GM19099 (cell line): ENCODE measurements around the gene IL6R.

Experiments
- POLR2A ChIP-seq: IDR thresholded peaks from 3 replicates; pipeline ENCODE4 v1.6.1; 2011; ENCODE audit warnings: low read depth; ENCODE audit not compliant: insufficient read length; ENCODE audit errors: extremely low read depth

Gene IL6R

DNA sequence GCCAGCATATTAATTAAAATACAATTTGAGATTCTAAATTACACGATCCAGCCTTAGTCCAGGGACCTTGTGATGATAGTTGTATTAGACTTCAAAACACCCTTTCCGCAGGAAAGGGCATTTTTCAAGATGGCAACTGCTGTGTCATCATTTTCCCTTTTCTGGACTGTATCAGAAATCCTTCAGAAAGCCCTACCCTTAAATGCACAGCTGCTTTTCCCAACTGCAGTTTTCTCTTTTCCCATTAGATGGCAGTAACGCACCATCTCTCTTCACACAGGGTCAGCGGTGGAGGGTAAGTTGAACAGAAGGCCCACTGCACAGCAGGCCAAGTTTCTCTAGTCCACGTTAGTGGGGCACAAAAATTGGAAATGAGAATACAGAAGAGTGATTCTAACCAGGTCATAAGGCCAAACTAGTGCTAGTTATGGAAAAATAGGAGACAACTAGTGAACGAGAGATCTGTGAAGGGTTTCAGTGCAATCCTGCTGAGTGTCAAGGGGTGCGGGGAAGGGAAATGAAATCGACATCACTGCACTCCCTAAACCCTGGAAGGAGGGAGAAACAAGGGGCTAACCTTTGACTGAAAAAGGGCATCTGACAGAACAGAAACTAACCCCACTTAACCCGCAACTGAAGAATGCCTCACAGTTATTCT is 74.8 kb downstream of the IL6R start:
- TF ChIP-seq POLR2A = no peak

DNA sequence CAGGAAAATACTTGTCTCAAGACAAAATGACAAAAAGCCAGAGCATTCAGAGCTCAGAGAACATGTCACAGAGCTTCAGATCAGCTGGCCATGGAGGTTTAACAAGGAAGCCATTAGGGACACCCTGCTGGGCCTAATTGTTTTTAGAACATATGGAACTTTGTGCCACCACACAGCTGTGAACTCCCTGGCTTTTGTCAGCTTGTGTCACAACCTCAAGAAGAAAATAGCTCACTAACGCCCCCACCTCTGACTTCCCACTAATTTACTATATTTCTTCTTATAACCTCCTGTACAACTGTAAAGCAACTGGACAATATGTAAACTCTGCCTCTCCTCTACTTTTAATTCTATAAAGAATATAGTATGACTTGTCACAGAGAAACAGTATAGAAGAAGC is 75.9 kb downstream of the IL6R start:
- TF ChIP-seq POLR2A = no peak

DNA sequence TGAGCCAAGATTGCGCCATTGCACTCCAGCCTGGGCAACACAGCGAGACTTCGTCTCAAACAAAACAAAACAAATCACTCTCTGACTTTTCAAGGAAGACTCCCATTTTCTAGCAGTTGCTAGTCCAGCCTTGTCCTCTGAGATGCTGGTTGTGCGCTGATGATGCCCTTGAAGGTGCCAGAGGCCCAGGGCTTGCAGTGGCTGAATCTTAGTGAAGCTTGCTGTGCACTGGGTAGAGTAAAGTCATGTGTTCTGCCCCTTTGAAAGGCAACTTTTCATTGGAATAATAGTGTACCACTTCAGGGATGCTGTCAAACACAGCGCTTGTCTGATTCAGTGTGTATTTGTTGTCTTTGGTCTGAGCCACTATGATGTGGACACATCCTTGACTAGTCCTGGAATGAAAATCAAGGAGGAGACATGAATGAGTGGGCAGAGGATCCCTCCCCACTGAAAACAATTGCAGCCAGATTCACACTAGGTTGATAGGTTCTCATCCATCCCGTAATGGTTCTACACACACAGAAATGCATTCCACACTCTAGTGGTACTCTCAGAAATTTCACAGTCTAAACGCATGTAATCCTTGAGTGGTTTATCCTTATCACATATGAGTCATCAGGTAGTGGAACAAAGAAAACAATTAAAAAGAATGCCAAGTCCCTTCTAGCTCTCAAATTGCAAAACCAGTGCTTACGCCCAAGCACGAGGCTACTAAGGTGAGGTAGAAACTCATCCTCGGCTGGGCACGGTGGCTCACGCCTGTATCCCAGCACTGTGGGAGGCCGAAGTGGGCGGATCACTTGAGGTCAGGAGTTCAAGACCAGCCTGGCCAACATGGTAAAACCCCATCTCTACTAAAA is 79.0 kb downstream of the IL6R start:
- TF ChIP-seq POLR2A = no peak

DNA sequence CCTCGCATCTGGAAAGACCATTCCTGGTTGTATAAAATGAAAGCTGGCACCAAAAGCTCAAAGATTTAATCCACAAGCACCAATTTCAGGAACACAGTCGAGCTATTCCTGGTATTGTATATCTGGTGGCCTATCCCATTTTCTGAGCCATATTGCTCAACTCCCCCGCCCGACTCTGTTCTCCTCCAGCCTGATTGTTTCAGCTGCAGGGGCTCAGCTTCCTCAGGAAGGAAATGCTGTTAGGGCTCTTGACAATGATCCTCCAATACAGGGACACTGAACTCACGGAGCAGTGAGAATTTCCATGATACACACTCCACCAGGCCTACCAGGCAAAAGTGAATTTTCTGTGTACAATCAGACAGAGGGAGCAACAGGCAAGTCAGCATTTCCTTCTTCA is 80.0 kb downstream of the IL6R start:
- TF ChIP-seq POLR2A = no peak

DNA sequence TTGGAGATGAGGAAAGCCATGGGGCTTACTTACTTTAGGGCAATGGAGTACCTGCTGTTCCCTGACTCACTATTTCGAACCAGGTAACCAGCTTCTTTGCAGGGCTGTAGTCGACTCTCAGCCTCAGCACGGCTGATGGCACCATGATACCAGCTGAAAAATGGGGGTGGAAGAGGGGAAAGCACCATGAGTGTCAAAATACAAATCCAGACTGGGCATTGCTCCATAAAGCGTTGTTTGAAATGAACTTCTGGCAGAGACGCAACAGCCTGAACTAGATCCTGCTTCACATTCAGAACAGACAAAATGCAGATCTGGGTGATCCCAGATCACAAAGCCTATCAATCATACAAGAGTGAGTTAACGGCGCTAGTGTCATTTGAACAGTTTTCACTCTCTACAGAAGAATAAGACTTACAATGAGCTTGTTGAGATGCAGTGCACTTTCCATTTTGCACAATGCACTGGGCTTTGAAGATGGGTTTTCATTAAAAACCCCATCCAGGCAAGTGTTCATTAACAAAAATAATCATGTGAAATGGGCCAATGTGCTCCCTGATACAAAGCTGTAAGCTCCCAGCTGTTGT is 80.9 kb downstream of the IL6R start:
- no peak for TF ChIP-seq POLR2A

DNA sequence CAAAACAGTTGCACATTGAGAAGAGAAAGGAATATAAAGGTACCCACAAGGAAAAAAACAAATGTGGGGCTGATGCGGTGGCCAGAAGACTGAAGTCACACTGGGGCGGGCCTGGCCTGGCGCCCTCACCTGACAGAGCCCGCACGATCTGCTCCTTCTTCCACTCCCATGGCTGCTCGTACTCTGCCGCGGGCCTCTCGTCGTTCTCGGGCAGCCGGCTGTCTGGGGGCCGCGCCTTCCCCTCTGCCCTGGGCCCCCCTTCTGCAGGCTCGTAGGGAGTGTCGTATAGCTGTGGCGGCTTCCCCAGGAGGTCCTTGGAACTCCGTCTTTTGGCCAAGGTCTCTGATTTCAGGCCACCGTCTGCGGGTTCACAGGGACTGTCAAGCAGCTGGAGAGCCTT is 83.8 kb downstream of the IL6R start:
- no peak for TF ChIP-seq POLR2A

DNA sequence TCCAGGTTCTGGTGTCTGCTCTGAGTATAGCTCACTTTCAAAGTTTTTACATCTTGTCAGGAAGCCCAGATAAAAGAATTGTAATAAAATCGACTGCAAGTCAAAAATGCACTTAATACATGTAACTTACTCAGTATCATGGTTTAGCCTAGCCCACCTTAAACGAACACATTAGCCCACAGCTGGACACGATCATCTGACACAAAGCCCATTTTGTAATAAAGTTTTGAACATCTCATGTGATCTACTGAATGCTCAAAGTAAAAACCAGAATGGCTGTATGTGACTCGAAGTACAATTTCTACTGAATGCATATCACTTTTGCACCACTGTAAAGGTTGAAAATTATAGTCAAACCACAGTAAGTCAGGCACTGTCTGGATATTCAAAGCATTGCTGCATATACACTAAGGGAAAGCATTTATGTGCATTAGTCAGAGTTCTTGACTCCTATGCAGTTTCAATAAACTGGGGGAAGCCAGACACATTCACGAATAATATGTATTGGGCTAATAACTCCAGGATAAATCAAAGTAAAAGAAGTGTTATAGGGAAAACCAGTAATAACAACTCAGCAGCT is 84.6 kb downstream of the IL6R start:
- TF ChIP-seq POLR2A = no peak

DNA sequence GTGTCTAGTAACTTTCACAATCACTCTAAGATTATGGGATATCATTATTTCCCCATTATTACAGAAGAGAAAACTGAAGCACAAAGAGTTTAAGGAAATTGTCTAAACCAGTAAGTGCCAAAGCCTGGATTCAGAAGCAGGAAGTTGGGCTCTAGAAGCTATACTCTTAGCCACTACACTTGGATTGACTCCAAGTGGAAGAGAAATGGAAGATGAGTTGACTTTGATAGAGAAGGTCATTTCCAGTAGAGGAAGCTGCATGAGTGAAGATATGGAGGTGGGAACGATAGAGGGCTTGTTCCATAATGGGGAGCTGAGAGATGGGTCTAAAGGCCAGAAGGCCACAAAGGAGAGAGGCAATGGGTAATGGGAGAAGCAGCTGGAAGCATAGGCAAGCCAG is 85.2 kb downstream of the IL6R start:
- TF ChIP-seq POLR2A = no peak

DNA sequence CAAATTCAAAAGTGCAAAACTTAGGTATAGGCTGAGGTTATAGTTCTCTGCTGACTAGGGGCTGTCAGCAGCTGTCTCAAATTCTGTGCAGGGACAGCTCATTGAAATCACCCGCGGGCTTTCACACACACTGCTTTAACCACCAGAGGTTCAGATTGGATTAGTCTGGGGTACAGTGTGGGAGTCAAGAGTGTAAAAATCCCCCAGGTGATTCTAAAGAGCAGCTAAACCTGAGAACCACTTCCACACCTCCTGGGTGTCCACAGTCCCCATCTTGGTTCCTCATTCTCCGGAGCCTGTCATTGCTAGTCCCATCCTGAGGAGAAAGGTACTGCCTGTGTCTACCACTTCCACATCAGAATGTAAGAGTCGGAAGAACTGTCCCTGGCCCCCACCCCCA is 87.0 kb downstream of the IL6R start:
- TF ChIP-seq POLR2A = no peak

DNA sequence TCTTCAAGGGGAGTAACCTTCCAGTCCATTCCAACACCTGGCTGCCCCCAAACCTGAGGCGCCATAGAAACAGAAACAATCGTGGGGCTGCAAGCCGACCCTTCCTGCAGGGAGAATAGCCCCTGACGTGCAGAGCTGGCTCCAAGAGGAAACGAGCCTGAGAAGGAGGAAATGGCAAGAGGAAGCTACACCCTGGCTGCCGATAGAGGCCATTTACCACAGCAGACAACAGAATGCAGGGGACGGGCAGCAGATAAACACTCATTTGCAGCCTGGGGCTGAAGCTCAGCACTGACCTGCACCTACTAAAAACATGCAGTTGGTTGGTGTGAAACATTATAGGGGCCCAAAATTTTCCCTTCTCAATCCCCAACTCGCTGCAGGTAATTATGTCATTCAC is 88.1 kb downstream of the IL6R start:
- no peak for TF ChIP-seq POLR2A

DNA sequence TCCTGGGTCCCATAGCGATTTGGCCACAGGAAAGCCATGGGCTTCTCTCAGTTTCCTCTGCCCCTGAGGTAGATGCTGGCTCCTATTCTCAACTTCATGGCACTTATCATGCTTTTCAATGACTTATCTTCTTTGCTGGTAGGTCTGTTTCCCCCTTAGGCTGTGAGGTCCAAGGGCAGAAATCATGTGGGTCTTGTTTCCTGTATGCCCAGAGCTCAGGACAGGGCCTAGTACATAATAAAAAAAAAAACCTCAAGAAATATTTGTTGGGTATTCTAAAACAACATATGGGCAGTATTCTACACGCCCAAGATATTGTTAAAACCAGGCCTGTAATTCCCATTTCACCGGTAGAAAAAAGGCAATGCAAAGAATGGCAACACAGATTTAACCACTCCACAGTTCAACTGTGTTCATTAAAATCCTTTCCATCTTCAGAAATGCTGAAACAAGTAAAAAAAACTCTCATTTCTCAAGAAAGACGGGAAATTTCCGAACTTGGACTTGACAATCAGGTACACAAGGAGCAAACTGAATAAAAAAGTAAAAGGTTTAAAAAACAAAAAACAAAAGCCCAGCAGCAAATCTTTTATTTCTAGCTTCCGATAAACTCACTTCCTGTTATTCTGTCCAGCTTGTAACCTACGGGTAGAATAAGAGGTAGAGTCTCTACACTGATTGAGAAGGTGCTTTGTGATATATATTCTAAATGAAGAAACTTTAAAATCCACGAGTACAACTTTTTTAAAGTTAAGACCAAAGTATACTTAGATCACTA is 90.5 kb downstream of the IL6R start:
- TF ChIP-seq POLR2A = no peak

DNA sequence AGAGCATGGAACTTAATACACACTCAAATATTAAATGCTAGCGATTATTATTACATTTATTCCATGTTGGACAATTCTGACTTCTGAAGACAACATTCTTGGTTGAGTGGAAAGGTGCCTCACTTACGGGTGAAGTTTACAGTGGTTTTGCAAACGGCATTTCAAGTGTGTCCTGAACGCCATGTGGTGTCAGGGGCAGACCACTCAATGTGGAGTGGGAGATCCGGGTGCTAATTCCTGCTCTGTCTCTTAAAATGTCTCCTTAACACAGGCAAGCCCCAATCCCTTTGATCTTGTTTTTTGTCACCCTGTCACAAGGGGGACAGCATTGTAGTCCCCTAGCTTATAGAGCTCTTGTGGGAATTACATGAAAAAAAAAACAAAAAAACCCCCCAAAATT is 91.2 kb downstream of the IL6R start:
- no peak for TF ChIP-seq POLR2A

DNA sequence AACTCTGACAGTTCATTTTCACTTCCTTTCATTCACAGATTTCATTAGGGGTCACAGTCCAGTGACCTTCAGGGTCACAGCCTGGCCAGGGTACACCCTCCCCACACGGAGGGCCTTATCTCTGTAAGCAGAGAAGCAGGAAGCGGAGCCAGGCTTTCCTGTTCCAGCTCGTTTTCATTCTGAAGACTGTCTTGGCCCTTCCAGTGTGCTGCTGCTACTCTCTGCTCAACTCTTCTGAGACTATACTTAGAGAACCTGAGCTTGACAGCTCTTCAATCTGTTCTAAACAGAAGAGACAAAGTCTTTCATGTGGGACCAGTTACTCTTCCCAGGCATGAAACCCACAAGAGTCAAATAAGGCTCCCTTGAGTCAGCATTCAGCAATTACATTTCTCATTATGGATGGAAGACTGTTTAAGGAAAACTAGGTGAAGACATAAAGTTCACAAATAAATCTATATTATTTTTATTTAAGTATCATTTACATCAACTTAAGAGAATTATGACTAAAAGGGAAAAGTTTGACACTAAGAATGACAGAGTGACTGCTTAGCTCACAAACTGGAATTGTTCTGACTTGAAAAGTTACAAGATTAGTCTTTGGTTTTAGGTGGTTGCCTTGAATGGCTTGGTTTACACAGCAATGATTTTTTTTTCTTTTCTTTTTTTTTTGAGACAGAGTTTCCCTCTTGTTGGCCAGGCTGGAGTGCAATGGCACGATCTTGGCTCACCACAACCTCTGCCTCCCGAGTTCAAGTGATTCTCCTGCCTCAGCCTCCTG is 92.1 kb downstream of the IL6R start:
- TF ChIP-seq POLR2A = no peak

DNA sequence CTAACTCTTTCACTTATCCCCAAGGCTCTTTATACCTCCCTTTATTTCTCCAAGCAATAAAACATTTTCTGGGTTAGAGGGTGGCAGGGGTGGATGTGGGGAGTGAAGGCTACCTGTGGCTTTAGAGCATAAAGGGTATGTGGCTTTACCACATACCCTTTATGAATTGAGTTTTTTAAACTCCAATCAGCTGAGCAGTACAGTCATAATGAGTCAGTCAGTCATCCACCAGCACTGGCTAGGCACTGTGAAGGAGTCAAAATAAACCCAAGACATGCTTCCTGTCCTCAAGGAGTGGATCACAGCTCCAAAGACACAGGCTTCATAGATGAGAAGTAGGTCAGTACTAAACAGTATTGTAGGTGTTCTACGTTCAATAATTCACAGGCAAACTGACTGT is 94.3 kb downstream of the IL6R start:
- no peak for TF ChIP-seq POLR2A
